ENCODE measurements around the gene DOCK1. TPM values are rescaled to one million over a fixed set of nuclear protein-coding genes. Genes with fewer than 3 reads are reported as not detected.

Gene DOCK1
- total RNA-seq, 4 donors from 2014 or later: 60.6 to 136 (median 92.7) TPM

GRCh38 chr10:127500127-127500526, 594.9 kb downstream of the DOCK1 start:
- 75% methylated on average over 8 of the region's 8 CpGs for WGBS
- H3K27me3 ChIP-seq: peaks cover 20% of the 10 kb centered on the region
- TF ChIP-seq POLR2A (IDR thresholded peaks at IDR 0.05): no peak
- no peak overlapping the region for H3K27ac ChIP-seq
- H3K9me3 ChIP-seq: no peaks in the 10 kb centered on the region
- no peaks in the 10 kb centered on the region for H3K4me1 ChIP-seq
- no peak overlapping the region for H3K4me3 ChIP-seq
- H3K36me3 ChIP-seq: no peaks in the 10 kb centered on the region
- no peak for DNase-seq (ENCODE audit: low spot score in 2 of 2)

Other genes with a start within 250 kb of the DOCK1 start
- 1 to 10 TPM; 2.1 to 6.5 (median 4.1) TPM for gene C10orf90, start 234.7 kb upstream of the DOCK1 start, total RNA-seq